HG03039 (cell line): ENCODE measurements around the gene RPS19.

Experiments used
- ATAC-seq: cut with Tn5 transposase; IDR thresholded peaks from one replicate; pipeline ENCODE4 v1.9.1; 2021; ENCODE audit warnings: mild to moderate bottlenecking, moderate library complexity; ENCODE audit not compliant: unreplicated experiment

RPS19 gene

DNA sequence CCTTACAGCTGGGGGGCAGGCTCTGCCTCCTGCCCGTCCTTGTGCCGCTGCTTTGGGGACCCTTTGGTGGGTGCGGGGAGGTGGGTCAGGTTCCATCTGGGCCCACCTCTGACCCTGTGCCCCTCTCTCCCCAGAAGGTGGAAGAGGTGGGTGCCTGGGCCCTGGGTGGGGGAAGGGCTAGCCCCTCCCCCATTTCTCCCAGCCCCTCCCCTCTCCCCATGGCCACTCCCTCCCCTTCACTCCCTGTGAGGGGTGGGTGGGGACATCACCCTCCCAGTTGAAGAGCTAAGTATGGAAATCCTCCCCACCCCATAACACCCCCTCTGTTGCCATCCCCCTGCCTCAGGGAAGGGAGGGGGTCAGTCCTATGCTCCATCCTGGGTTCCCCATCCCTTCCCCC is 37.1 kb downstream of the RPS19 start:
- no peak for ATAC-seq

- no peak for ATAC-seq
These were observed 37.8 kb downstream of the RPS19 start for GRCh38 chr19:41897820-41898219.

- no peak for ATAC-seq
These were observed 38.2 kb downstream of the RPS19 start for GRCh38 chr19:41898235-41898634.

GRCh38 chr19:41901707-41902360 is 41.8 kb downstream of the RPS19 start:
- no peak for ATAC-seq

DNA sequence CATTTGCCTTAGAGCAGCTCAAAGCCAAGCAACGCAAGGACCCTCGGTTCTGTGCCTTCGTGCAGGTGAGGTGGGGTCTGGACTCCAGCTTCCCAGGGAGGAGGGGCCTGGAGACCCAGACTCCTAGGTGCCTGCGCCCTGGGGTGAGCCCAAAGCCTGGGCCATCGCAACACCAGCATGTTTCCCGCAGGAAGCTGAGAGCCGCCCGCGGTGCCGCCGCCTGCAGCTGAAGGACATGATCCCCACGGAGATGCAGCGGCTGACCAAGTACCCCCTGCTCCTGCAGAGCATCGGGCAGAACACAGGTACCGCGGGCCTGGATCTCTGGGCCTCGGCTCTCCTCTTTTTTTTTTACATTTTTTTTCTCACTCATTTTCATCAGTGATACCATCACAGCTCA is 42.5 kb downstream of the RPS19 start:
- ATAC-seq = no peak

GRCh38 chr19:41903193-41903953 is 43.3 kb downstream of the RPS19 start:
- no peak for ATAC-seq

GRCh38 chr19:41904118-41904870 is 44.2 kb downstream of the RPS19 start:
- no peak for ATAC-seq

- no peak for ATAC-seq
These were observed 45.4 kb downstream of the RPS19 start for GRCh38 chr19:41905273-41906002.

DNA sequence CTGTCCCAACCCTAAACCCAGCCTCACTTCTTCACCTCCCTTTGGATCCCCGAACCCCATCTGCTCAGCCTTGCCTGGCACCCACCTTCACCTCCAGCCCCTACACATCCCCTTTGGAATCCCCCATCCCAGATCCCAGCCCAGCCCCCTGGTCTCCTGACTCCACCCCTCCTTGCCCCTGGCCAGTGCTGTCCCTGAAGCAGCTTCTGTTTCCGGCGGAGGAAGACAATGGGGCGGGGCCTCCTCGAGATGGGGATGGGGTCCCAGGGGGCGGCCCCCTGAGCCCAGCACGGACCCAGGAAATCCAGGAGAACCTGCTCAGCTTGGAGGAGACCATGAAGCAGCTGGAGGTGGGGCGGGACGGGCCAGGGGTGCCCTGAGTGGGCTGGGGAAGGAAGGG is 46.2 kb downstream of the RPS19 start:
- ATAC-seq = no peak

DNA sequence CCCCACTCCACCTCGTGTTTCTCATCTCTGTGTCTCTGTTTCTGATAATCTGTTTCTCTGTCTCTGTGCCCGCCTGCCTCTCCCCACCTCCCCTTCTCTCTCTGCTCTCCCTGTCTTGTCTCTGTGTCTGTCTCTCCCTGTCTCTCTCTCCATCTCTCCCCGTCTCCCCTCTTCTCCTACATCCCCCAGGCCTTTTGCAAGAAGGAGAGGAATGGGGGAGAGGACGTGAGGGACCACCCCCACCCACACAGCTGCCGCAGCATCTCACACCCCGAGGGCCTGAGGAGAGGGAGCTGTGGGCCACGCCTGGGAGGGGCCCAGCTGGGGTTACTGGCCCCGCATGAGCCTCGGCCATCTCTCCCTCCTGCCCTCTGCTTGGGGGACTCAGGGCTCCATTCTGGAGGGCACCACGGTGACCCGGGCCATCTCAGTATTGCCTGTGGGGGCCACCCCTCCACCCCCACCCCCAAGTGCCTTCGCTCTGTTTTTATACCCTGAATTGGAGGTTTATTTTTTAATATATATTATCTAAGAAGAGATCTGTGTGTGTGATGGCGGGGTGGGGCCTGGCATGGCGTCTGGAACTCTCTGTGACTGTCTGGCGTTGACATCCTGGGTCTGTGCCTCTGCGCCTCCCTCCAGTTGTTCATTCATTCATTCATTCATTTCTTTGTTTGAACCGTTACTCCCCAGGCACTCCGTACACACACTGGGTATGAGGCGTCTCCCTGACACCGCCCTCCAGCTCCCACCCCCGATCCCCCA is 47.0 kb downstream of the RPS19 start:
- ATAC-seq = no peak

DNA sequence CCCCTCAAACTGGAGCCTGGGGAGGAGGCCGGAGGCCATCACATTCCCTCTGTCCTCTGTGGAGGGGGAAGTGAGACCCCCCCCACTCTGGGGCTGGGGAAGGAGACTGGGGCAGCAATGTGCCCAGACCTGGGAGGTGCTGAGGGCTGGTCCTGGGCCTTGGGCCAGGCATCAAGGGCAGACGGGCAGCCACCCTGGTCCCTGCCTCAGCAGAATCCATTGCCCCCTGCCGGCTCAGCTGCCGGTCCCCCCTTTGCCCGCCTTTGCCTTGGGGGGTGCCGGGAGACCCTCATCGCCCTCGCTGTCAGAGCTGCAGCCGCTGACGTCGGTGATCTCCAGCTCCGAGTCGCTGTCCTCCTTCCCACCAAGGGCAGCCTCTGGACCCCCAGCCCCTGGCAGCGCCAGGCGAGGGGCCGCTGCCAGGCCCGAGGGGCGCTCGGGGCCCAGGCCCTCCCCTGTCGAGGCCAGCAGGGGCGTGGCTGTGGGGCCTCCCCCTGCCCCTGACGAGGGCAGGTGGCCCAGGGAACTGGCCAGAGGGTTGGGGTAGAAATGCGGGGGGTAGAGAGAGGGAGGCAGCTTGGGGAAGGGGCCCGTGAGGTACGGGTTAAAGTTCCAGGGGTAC is 48.0 kb downstream of the RPS19 start:
- no peak for ATAC-seq

DNA sequence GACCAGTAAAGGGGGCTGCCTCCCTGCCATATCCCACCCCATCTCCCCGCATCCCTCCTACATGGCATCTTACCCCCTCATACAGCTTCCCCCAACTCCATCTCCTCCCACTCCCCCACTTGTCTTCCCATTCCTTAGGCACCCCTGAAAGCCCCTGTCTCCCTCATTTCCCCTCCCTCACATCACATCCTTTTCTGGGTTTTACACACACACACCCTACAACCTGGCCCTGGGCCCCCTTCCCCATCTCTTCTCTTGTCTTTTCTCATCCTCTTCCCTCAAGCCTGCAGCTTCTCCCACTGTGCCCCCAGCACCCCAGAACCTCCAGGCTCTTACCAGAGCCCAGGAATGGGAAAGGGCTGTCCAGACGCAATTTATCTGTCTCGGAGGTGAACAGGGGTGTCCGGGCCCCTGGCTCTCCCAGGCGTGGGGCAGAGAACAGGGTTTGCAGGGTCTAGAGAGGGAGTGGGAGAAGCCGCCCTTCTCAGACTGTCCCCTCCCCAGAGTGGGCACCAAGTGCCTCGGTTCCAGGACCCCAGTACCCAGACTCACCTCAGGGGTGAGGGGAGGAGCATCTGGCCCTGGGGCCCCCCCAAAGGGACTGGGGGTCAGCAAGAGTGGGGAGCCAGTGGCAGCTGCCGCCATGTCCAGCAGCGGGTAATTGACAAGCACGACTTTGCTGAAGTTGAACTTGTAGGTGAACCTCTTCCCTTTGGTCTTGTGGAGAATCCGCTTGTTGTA is 48.8 kb downstream of the RPS19 start:
- no peak for ATAC-seq

GRCh38 chr19:41909706-41910105 is 49.7 kb downstream of the RPS19 start:
- ATAC-seq = no peak

GRCh38 chr19:41910240-41910991 is 50.4 kb downstream of the RPS19 start:
- ATAC-seq = no peak

DNA sequence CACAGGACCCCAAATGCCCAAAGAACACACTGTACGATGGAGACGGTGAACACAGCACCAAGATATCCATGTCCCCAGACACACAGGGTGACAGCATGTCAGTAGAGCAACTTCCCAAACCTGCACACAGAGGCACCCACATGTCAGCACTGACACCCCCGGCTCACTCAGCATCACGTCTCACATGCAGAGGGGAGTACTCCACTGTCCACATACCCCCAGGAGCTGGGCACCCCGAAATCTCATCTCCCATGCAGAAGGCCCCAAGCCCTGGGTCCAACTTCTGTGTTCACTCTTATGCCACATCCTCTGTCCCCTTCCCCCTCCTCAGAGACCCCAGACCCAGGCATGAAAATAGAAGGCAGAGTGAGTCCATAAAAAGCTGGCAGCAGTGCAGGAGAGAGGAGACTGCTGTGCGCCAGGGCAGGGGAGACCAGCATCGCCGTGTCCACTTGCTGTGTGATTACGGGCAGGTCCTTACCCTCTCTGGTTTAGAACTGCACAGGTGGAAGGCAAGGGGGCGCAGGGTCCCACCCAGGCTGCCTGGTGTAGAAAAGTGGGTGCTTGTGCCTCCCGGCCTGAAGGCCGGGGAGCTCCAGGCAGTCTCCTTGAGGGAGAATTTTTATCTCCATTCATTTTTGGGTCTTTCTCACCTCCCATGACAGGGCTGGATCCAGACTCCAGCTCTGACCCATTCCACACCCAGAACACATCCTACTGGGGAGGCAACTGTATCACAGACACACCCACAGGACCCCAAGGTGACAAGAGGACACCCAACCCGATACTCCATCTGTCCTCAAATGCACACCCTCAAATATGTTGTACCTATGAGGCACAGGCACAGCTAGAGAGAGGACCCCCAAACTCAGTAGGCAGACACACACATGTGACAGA is 51.2 kb downstream of the RPS19 start:
- ATAC-seq = no peak

DNA sequence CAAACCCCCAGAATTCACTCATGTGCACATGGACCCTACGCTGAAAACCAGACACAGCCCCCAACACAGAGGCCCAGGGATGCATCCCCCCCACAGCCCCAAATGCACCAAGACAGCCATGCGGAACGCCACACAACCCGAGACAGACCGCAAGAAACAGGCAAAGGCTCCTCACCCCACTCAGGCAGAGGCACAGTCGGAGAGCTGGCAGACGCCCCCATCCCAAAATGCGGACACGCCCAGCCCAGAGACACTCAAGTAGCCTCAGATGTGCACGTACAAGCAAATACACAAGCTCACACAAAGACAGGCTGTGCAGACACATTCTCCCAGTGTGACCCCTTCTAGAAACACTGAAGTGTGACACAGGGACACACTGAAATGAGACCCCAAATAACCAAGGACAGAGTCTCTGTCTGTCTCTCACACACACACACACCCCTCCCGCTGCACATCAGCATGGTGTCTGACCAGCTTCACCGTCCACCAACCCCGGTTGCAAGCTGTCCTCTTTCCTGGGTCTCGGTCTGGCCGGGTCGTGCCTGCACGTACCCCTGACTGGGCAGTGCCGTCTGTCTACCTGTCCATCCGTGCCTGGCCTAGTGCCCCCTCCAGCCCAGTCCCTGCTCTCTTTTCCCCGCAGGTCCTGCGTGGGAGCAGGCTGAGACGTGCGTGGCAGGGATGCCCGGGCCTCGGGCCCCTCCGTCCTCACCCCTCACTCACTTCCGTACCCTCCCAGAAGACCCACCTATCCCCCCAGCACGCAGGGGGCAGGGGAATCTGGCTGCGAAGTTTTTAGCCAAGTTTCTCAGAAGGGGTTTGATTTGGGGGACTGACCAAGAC is 52.1 kb downstream of the RPS19 start:
- ATAC-seq = no peak
